ENCODE results near the gene ACO1. TPM values are rescaled to one million over a fixed set of nuclear protein-coding genes. Genes with fewer than 3 reads are reported as not detected.

Gene ACO1
- total RNA-seq, 1 experiment from 2014 or later, result 37.3 TPM

GRCh38 chr9:32502464-32502863 is 118.0 kb downstream of the ACO1 start:
- Histone ChIP-seq H3K4me1 (replicated peaks) (no peaks in the 10 kb centered on the region), H3K9me3 (replicated peaks) (no peaks in the 10 kb centered on the region), H3K36me3 (no peaks in the 10 kb centered on the region), H3K4me3 (no peak overlapping the region), H3K27me3 (replicated peaks) (no peaks in the 10 kb centered on the region), H3K27ac (no peak overlapping the region)
- peak in 1 of 2 experiments; percentile 34 for DNase-seq (ENCODE audit: low read depth in 1 of 2, low spot score in 2 of 2)

- no peaks in the 10 kb centered on the region for H3K4me1 ChIP-seq (replicated peaks)
- H3K4me3 ChIP-seq, result no peak overlapping the region
- DNase-seq (ENCODE audit: low read depth in 1 of 2, low spot score in 2 of 2), result no peak
- no peak overlapping the region for H3K27ac ChIP-seq
- H3K36me3 ChIP-seq, result no peaks in the 10 kb centered on the region
- H3K9me3 ChIP-seq (replicated peaks), result no peaks in the 10 kb centered on the region
- H3K27me3 ChIP-seq (replicated peaks), result no peaks in the 10 kb centered on the region
These were observed 118.6 kb downstream of the ACO1 start for GRCh38 chr9:32503008-32503407.

Other genes starting within 250 kb of the ACO1 start
- 3.2 and 6.3 TPM in 2 replicates for gene RIGI, start 141.6 kb downstream of the ACO1 start, total RNA-seq (2014; rRNA removed; shearing (Covaris generic))
- gene SMIM27, start 167.7 kb downstream of the ACO1 start, total RNA-seq (2014; rRNA removed; shearing (Covaris generic)), result 0.16 and 2.0 TPM in 2 replicates
- 14.2 and 14.7 TPM in 2 replicates for gene TOPORS, start 167.9 kb downstream of the ACO1 start, total RNA-seq (2014; rRNA removed; shearing (Covaris generic))
- 70.3 and 74.9 TPM in 2 replicates for gene NDUFB6, start 188.5 kb downstream of the ACO1 start, total RNA-seq (2014; rRNA removed; shearing (Covaris generic))

Data from SJSA1 (cell line).